MM.1S (cell line): ENCODE results near the gene WNK1.

Source experiments
- DNase-seq: peaks from one replicate; pipeline ENCODE4 v3.0.0-alpha.2; 2015
- H2AFZ ChIP-seq: fragments of 300-600 bp; sonication (generic); 2 replicates; pipeline ENCODE4 v1.6.0; 2016; ENCODE audit warnings: antibody characterized with exemption, low read length
- H3F3A ChIP-seq: fragments of 300-600 bp; sonication (generic); 2 replicates; pipeline ENCODE4 v1.6.1; 2016; ENCODE audit warnings: mild to moderate bottlenecking, antibody characterized with exemption, low read length, moderate library complexity, mixed read lengths; ENCODE audit not compliant: insufficient read depth
- H3K27ac ChIP-seq: fragments of 300-600 bp; sonication (generic); 2 replicates; pipeline ENCODE4 v1.5.1; 2016; ENCODE audit warnings: mild to moderate bottlenecking, low read length
- H3K27me3 ChIP-seq: fragments of 300-600 bp; sonication (generic); replicated peaks from 2 replicates; pipeline ENCODE4 v1.6.0; 2016; ENCODE audit warnings: low read length; ENCODE audit not compliant: insufficient read depth
- H3K36me3 ChIP-seq: fragments of 300-600 bp; sonication (generic); replicated peaks from 2 replicates; pipeline ENCODE4 v1.6.1; 2016; ENCODE audit warnings: mild to moderate bottlenecking, low read length, mixed read lengths; ENCODE audit not compliant: insufficient read depth
- H3K4me1 ChIP-seq: fragments of 300-600 bp; sonication (generic); 2 replicates; pipeline ENCODE4 v1.6.1; 2016; ENCODE audit warnings: low read length, mixed read lengths
- H3K4me2 ChIP-seq: fragments of 300-600 bp; sonication (generic); 2 replicates; pipeline ENCODE4 v1.6.0; 2016; ENCODE audit warnings: low read depth, low read length
- H3K4me3 ChIP-seq: fragments of 300-600 bp; sonication (generic); 2 replicates; pipeline ENCODE4 v1.5.1; 2016; ENCODE audit warnings: low read length, mixed read lengths
- H3K79me2 ChIP-seq: fragments of 300-600 bp; sonication (generic); 2 replicates; pipeline ENCODE4 v1.6.1; 2016; ENCODE audit warnings: mixed run types, low read length, mixed read lengths
- H3K9ac ChIP-seq: fragments of 300-600 bp; sonication (generic); 2 replicates; pipeline ENCODE4 v1.6.1; 2016; ENCODE audit warnings: low read length, mixed read lengths
- H3K9me2 ChIP-seq: fragments of 300-600 bp; sonication (generic); replicated peaks from 2 replicates; pipeline ENCODE4 v1.6.1; 2016; ENCODE audit warnings: mild to moderate bottlenecking, low read length, mixed read lengths; ENCODE audit not compliant: insufficient read depth
- H3K9me3 ChIP-seq: fragments of 300-600 bp; sonication (generic); replicated peaks from 2 replicates; pipeline ENCODE4 v1.6.1; 2016; ENCODE audit warnings: mild to moderate bottlenecking, low read length, mixed read lengths; ENCODE audit not compliant: insufficient read depth
- H4K20me1 ChIP-seq: fragments of 300-600 bp; sonication (generic); 2 replicates; pipeline ENCODE4 v1.6.1; 2016; ENCODE audit warnings: mild to moderate bottlenecking, low read length, moderate library complexity, mixed read lengths; ENCODE audit not compliant: insufficient read depth
- CTCF ChIP-seq: fragments of 300-600 bp; sonication (generic); IDR thresholded peaks from 2 replicates; pipeline ENCODE4 v1.5.1; 2016; ENCODE audit warnings: antibody characterized with exemption, low read length, mixed read lengths
- EZH2 ChIP-seq: fragments of 300-600 bp; sonication (generic); optimal IDR thresholded peaks from 2 replicates; pipeline ENCODE3; 2017; ENCODE audit warnings: low read depth, mild to moderate bottlenecking, antibody characterized with exemption, low read length, mixed read lengths
- EZH2phosphoT487 ChIP-seq: fragments of 300-600 bp; sonication (generic); IDR thresholded peaks from 2 replicates; pipeline ENCODE4 v1.6.1; 2018; ENCODE audit warnings: antibody characterized with exemption, low read length

WNK1 gene

DNA sequence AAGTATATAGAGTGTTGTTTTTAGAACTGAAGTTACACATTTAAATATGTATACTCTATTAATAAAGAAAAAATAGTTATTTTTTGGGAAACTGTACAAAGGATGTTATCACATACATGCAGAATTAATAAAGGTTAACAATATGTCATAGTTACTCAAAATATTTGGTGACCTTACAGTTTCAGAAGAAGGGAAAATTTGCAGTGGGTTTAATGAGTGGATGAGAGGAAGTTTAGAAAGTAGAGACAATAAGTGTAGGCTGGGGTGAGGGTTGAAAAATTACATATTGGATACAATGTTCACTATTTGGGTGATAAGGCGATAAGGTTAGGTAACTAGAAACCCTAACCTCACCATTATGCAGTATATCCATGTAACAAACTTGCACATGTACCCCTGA lies 13.5 kb downstream of the WNK1 start:
- H3K9me3 ChIP-seq = no peaks in the 10 kb centered on the region
- no peaks in the 10 kb centered on the region for H3K36me3 ChIP-seq
- TF ChIP-seq CTCF (no peak), EZH2 (no peak), EZH2phosphoT487 (no peak)
- no peak overlapping the region for H3K4me3 ChIP-seq
- H3F3A ChIP-seq = no peaks in the 10 kb centered on the region
- H3K4me2 ChIP-seq = no peak overlapping the region
- peaks cover 4% of the 10 kb centered on the region; the same call in 1 of the 2 replicates for H4K20me1 ChIP-seq
- no peaks in the 10 kb centered on the region for H3K27me3 ChIP-seq
- H2AFZ ChIP-seq = no peak overlapping the region
- peaks cover 95% of the 10 kb centered on the region for H3K79me2 ChIP-seq
- H3K4me1 ChIP-seq = peaks cover 5% of the 10 kb centered on the region
- no peak overlapping the region for H3K27ac ChIP-seq
- no peak overlapping the region for H3K9ac ChIP-seq
- no peak for DNase-seq
- H3K9me2 ChIP-seq = no peaks in the 10 kb centered on the region

GRCh38 chr12:768434-768833 lies 16.1 kb downstream of the WNK1 start:
- no peaks in the 10 kb centered on the region for H3K9me2 ChIP-seq
- H3K27ac ChIP-seq = no peak overlapping the region
- H3K4me2 ChIP-seq = no peak overlapping the region
- H3K79me2 ChIP-seq = peaks cover 96% of the 10 kb centered on the region
- H3F3A ChIP-seq = no peaks in the 10 kb centered on the region
- H3K4me1 ChIP-seq = peaks cover 5% of the 10 kb centered on the region
- H3K36me3 ChIP-seq = no peaks in the 10 kb centered on the region
- no peaks in the 10 kb centered on the region for H3K9me3 ChIP-seq
- no peak overlapping the region for H3K9ac ChIP-seq
- no peak for TF ChIP-seq EZH2phosphoT487
- TF ChIP-seq EZH2 = no peak
- TF ChIP-seq CTCF = no peak
- H3K4me3 ChIP-seq = no peak overlapping the region
- no peak overlapping the region for H2AFZ ChIP-seq
- DNase-seq = no peak
- H3K27me3 ChIP-seq = no peaks in the 10 kb centered on the region
- H4K20me1 ChIP-seq = no peaks in the 10 kb centered on the region; the same call in 1 of the 2 replicates

DNA sequence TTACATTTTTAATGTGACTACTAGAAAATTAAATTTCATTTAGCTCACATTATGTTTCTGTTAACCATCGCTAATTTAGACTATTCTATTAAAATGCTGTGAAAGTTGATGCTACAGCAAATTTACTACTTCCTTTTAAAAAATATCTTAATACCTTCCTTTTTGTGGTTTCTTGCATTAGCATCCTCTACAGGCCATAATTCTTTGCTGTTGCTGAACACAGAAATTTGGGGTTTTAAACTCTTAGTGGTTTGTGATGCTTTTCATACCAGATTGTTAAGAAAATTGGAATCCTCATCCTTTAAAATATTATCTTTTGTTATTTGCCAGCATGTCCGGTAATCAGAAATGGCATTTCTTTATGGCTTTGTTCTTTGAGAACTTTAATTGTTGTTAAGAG lies 18.1 kb downstream of the WNK1 start:
- H3K9me2 ChIP-seq = no peaks in the 10 kb centered on the region
- H3K9me3 ChIP-seq = no peaks in the 10 kb centered on the region
- no peak overlapping the region for H3K9ac ChIP-seq
- H3K4me2 ChIP-seq = no peak overlapping the region
- H4K20me1 ChIP-seq = peaks cover 5% of the 10 kb centered on the region
- H3K27me3 ChIP-seq = no peaks in the 10 kb centered on the region
- TF ChIP-seq CTCF (no peak), EZH2phosphoT487 (no peak), EZH2 (no peak)
- no peak overlapping the region for H3K4me3 ChIP-seq
- no peaks in the 10 kb centered on the region for H3F3A ChIP-seq
- no peak overlapping the region for H3K27ac ChIP-seq
- H3K79me2 ChIP-seq = peaks cover 96% of the 10 kb centered on the region
- no peaks in the 10 kb centered on the region for H3K36me3 ChIP-seq
- H3K4me1 ChIP-seq = peaks cover 5% of the 10 kb centered on the region
- H2AFZ ChIP-seq = no peak overlapping the region
- DNase-seq = peak; percentile 26
